Panc1 (cell line): ENCODE measurements around the gene SLCO6A1.

Experiments used
- CTCF ChIP-seq: fragments of 450-650 bp; IDR thresholded peaks from 2 replicates; pipeline ENCODE4 v1.5.1; 2017; ENCODE audit warnings: mild to moderate bottlenecking
- POLR2AphosphoS5 ChIP-seq: IDR thresholded peaks from 2 replicates; pipeline ENCODE4 v1.6.1; 2012; ENCODE audit warnings: mild to moderate bottlenecking, low read depth, low read length, moderate library complexity
- REST ChIP-seq, 2 experiments: IDR thresholded peaks; 2 replicates each; pipeline ENCODE4 v1.6.1; 2011 to 2012; ENCODE audit warnings: low read depth in 2 of 2, control low read depth in 1 of 2, low read length in 1 of 2, mild to moderate bottlenecking in 1 of 2, moderate library complexity in 1 of 2; ENCODE audit not compliant: insufficient read depth in 1 of 2
- TCF7L2 ChIP-seq: IDR thresholded peaks from 2 replicates; pipeline ENCODE4 v1.6.1; 2011; ENCODE audit warnings: mild to moderate bottlenecking, low read depth, low read length, inconsistent platforms

DNA sequence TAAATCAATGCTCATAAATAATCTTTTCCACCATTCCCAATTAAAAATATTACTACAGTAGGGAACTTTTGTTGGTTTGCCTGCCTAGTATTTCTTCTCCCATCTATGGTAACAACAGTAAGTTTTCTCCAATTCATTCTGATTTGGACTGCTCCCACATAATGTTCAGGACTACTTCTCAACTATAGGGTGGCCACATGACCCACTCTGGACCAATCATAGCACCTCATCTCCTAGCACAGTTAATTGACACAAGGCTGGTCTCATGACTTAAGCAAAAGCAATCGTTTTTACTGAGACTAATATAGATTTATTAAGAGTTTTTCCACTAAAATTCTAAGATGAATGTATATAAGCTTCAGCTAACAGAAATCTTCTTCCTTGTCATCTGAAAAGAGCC, 28.7 kb upstream of the SLCO6A1 start:
- TF ChIP-seq REST (IDR thresholded peaks at IDR 0.05; ENCODE audit: insufficient read depth in 1 of 2, low read depth in 2 of 2, low read length in 1 of 2) (no peak), CTCF (no peak), TCF7L2 (no peak), POLR2AphosphoS5 (no peak)
